H54 (cell line): ENCODE data around the gene DUSP21.
A peak's percentile ranks its signal among the peaks of the same experiment; 100 is the strongest.

Experiments
- DNase-seq: peaks from one replicate; pipeline ENCODE4 v3.0.0; 2011; ENCODE audit warnings: low spot score, mixed read lengths; ENCODE audit not compliant: insufficient read length
- FAIRE-seq: peaks from 3 replicates; lab custom pipeline; 2011; peaks lifted over from hg19 to GRCh38; lab: Jason Lieb, UNC
- POLR2A ChIP-seq: IDR thresholded peaks from 2 replicates; pipeline ENCODE4 v1.6.1; 2011; ENCODE audit warnings: low read depth, mild to moderate bottlenecking, low read length

DUSP21 gene

GRCh38 chrX:44871114-44871645 lies 27.4 kb downstream of the DUSP21 start:
- DNase-seq (no peak), FAIRE-seq (no peak)
- no peak for TF ChIP-seq POLR2A

- no peak for DNase-seq
- peak; percentile 51; the same call in 1 of the 2 replicates for TF ChIP-seq POLR2A
- FAIRE-seq, result no peak
Measured at GRCh38 chrX:44871931-44872820, 28.4 kb downstream of the DUSP21 start.

GRCh38 chrX:44872821-44873414 lies 29.1 kb downstream of the DUSP21 start, which contains the start of gene KDM6A:
Gene KDM6A (plus strand): TSS chrX:44873188. CDS start chrX:44873552, 364 bp downstream.
- no peak; the same call in none of the 2 replicates for TF ChIP-seq POLR2A
- no peak for FAIRE-seq
- peak; percentile 63 for DNase-seq

GRCh38 chrX:44873415-44874276 lies 29.8 kb downstream of the DUSP21 start:
- FAIRE-seq, result no peak
- no peak for TF ChIP-seq POLR2A
- no peak for DNase-seq

- no peak for FAIRE-seq
Measured at GRCh38 chrX:44874420-44875184, 30.8 kb downstream of the DUSP21 start.

GRCh38 chrX:44875185-44875489 lies 31.3 kb downstream of the DUSP21 start:
- FAIRE-seq (no peak), DNase-seq (no peak)
- no peak for TF ChIP-seq POLR2A

More at GRCh38 chrX:44874420-44875184, 30.8 kb downstream of the DUSP21 start:
- no peak for DNase-seq
- no peak for TF ChIP-seq POLR2A

GRCh38 chrX:44876086-44876485 lies 32.3 kb downstream of the DUSP21 start:
- no peak for FAIRE-seq
- no peak for TF ChIP-seq POLR2A
- DNase-seq, result no peak

GRCh38 chrX:44876767-44877166 lies 32.9 kb downstream of the DUSP21 start:
- no peak for DNase-seq
- no peak for FAIRE-seq

GRCh38 chrX:44878780-44879179 lies 35.0 kb downstream of the DUSP21 start:
- no peak for TF ChIP-seq POLR2A
- DNase-seq (no peak), FAIRE-seq (no peak)

More at GRCh38 chrX:44876767-44877166, 32.9 kb downstream of the DUSP21 start:
- TF ChIP-seq POLR2A, result no peak

- no peak for TF ChIP-seq POLR2A
- FAIRE-seq, result no peak
Measured at GRCh38 chrX:44881549-44881948, 37.7 kb downstream of the DUSP21 start.

GRCh38 chrX:44882635-44883034 lies 38.8 kb downstream of the DUSP21 start:
- no peak for TF ChIP-seq POLR2A
- FAIRE-seq (no peak), DNase-seq (no peak)

More at GRCh38 chrX:44881549-44881948, 37.7 kb downstream of the DUSP21 start:
- DNase-seq, result no peak

- no peak for TF ChIP-seq POLR2A
- no peak for FAIRE-seq
- no peak for DNase-seq
Measured at GRCh38 chrX:44884944-44885343, 41.1 kb downstream of the DUSP21 start.

- no peak for TF ChIP-seq POLR2A
- no peak for DNase-seq
- no peak for FAIRE-seq
Measured at GRCh38 chrX:44889824-44890223, 46.0 kb downstream of the DUSP21 start.
